ENCODE data around the gene CLDN14. TPM values are rescaled to one million over a fixed set of nuclear protein-coding genes. Genes with fewer than 3 reads are reported as not detected.

Gene CLDN14
- total RNA-seq, 1 experiment from 2014 or later = not detected

GRCh38 chr21:36461918-36462486, 17.9 kb downstream of the CLDN14 start:
- POLR2A ChIA-PET = no interaction called here
- Mint-ChIP-seq H3K4me3 (ENCODE audit: unreplicated experiment) (no peak overlapping the region), H3K9me3 (ENCODE audit: unreplicated experiment) (no peaks in the 10 kb centered on the region), H3K36me3 (ENCODE audit: insufficient read depth, unreplicated experiment) (no peaks in the 10 kb centered on the region), H3K27ac (ENCODE audit: low read depth, unreplicated experiment) (no peak overlapping the region), H3K27me3 (ENCODE audit: insufficient read depth, unreplicated experiment) (no peaks in the 10 kb centered on the region), H3K4me1 (ENCODE audit: insufficient read depth, unreplicated experiment) (no peaks in the 10 kb centered on the region)
- DNase-seq (ENCODE audit: unreplicated experiment) = no peak
- intact Hi-C loops (cut with micrococcal nuclease) = no loop called here
- TF ChIP-seq, protein P1, sequence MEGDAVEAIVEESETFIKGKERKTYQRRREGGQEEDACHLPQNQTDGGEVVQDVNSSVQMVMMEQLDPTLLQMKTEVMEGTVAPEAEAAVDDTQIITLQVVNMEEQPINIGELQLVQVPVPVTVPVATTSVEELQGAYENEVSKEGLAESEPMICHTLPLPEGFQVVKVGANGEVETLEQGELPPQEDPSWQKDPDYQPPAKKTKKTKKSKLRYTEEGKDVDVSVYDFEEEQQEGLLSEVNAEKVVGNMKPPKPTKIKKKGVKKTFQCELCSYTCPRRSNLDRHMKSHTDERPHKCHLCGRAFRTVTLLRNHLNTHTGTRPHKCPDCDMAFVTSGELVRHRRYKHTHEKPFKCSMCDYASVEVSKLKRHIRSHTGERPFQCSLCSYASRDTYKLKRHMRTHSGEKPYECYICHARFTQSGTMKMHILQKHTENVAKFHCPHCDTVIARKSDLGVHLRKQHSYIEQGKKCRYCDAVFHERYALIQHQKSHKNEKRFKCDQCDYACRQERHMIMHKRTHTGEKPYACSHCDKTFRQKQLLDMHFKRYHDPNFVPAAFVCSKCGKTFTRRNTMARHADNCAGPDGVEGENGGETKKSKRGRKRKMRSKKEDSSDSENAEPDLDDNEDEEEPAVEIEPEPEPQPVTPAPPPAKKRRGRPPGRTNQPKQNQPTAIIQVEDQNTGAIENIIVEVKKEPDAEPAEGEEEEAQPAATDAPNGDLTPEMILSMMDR (IDR thresholded peaks at IDR 0.05; ENCODE audit: unreplicated experiment) = no peak
- BruUV-seq (replicated peaks) = no TSS peak
- CTCF ChIA-PET = interaction anchor here (0.6 kb wide), 1 partner anchor 470 kb away, joined by 3 read pairs; no protein-coding TSS in a partner anchor

DNA sequence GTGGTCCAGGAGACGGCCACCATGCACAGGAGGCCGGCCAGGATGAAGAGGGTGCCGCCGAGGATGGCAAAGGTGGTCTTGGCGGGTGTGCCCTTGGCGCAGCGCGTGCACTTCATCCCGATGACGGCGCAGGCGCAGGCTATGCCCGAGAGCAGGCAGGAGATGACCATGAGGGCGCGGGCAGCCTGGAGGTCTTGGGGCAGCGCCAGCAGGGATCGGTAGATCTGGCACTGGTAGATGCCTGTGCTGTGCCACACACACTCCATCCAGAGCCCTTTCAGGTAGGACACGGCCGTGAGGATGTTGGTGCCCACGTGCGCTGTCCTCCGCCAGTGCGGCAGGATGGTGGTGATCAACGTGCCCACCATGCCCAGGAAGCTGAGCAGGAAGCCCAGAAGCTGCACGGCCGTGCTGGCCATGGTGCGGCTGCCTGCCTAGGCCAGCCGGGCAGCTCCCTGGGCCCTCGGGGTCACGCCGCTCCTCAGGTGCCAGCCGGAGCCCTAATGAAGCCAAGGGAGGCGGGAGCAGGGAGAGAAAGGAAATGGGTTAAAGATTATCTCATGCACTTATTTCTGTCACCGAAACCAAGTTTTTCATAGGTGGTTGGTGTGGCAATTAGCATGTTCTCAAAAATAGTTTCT, 18.5 kb downstream of the CLDN14 start:
- Mint-ChIP-seq H3K36me3 (ENCODE audit: insufficient read depth, unreplicated experiment) (no peaks in the 10 kb centered on the region), H3K27ac (ENCODE audit: low read depth, unreplicated experiment) (no peak overlapping the region), H3K9me3 (ENCODE audit: unreplicated experiment) (no peaks in the 10 kb centered on the region), H3K4me3 (ENCODE audit: unreplicated experiment) (no peak overlapping the region), H3K4me1 (ENCODE audit: insufficient read depth, unreplicated experiment) (no peaks in the 10 kb centered on the region), H3K27me3 (ENCODE audit: insufficient read depth, unreplicated experiment) (no peaks in the 10 kb centered on the region)
- ChIA-PET CTCF (interaction anchor here (0.6 kb wide), 1 partner anchor 471 kb away, joined by 3 read pairs; no protein-coding TSS in a partner anchor), POLR2A (no interaction called here)
- DNase-seq (ENCODE audit: unreplicated experiment) = no peak
- no TSS peak for BruUV-seq (replicated peaks)
- intact Hi-C loops (cut with micrococcal nuclease) = no loop called here
- TF ChIP-seq, protein P1 (IDR thresholded peaks at IDR 0.05; ENCODE audit: unreplicated experiment) = no peak

- Mint-ChIP-seq H3K9me3 (ENCODE audit: unreplicated experiment) (no peaks in the 10 kb centered on the region), H3K4me1 (ENCODE audit: insufficient read depth, unreplicated experiment) (no peaks in the 10 kb centered on the region), H3K36me3 (ENCODE audit: insufficient read depth, unreplicated experiment) (no peaks in the 10 kb centered on the region), H3K27me3 (ENCODE audit: insufficient read depth, unreplicated experiment) (no peaks in the 10 kb centered on the region), H3K4me3 (ENCODE audit: unreplicated experiment) (no peak overlapping the region), H3K27ac (ENCODE audit: low read depth, unreplicated experiment) (no peak overlapping the region)
- POLR2A ChIA-PET = no interaction called here
- CTCF ChIA-PET = no interaction called here
- DNase-seq (ENCODE audit: unreplicated experiment) = no peak
- intact Hi-C loops (cut with micrococcal nuclease) = no loop called here
- no TSS peak for BruUV-seq (replicated peaks)
- TF ChIP-seq, protein P1 (IDR thresholded peaks at IDR 0.05; ENCODE audit: unreplicated experiment) = no peak
Observed at GRCh38 chr21:36460866-36461265, 19.1 kb downstream of the CLDN14 start.

DNA sequence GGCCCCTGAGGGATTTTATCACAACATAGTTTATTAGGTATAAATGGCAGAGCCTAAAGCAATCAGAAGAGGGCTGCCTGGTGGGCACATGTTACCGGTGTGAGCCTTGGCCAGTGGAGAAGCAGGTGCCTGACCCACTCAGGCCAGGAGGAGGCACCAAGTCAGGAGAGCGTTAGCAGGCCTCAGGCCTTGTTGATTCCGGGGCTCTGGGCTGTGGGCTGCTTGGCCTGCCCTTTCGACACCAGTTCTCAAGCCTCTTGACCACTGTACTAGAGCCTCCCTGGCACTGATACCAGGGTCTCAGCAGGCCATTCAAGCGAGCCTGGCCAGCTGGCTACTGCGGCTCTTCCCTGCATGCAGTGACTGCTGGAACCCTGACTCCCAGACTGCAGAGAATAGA, 20.8 kb downstream of the CLDN14 start:
- H3K4me3 Mint-ChIP-seq (ENCODE audit: unreplicated experiment) = no peak overlapping the region
- intact Hi-C loops (cut with micrococcal nuclease) = no loop called here
- no peak overlapping the region for H3K27ac Mint-ChIP-seq (ENCODE audit: low read depth, unreplicated experiment)
- no peak for DNase-seq (ENCODE audit: unreplicated experiment)
- CTCF ChIA-PET = no interaction called here
- no peaks in the 10 kb centered on the region for H3K36me3 Mint-ChIP-seq (ENCODE audit: insufficient read depth, unreplicated experiment)
- no peaks in the 10 kb centered on the region for H3K9me3 Mint-ChIP-seq (ENCODE audit: unreplicated experiment)
- BruUV-seq (replicated peaks) = no TSS peak
- TF ChIP-seq, protein P1 (IDR thresholded peaks at IDR 0.05; ENCODE audit: unreplicated experiment) = no peak
- H3K27me3 Mint-ChIP-seq (ENCODE audit: insufficient read depth, unreplicated experiment) = no peaks in the 10 kb centered on the region
- POLR2A ChIA-PET = no interaction called here
- peaks cover 4% of the 10 kb centered on the region for H3K4me1 Mint-ChIP-seq (ENCODE audit: insufficient read depth, unreplicated experiment)
